GM12874 (cell line): ENCODE measurements around the gene PPP1R1C.

ENCODE experiments used
- TF ChIP-seq, protein P1 (sequence below): IDR thresholded peaks from 2 replicates; pipeline ENCODE4 v1.5.1; 2011; ENCODE audit warnings: low read depth, mild to moderate bottlenecking, control low read depth, low read length, moderate library complexity; ENCODE audit not compliant: insufficient read depth

Gene PPP1R1C

GRCh38 chr2:182064019-182064778, 78.5 kb downstream of the PPP1R1C start:
- TF ChIP-seq, protein P1, sequence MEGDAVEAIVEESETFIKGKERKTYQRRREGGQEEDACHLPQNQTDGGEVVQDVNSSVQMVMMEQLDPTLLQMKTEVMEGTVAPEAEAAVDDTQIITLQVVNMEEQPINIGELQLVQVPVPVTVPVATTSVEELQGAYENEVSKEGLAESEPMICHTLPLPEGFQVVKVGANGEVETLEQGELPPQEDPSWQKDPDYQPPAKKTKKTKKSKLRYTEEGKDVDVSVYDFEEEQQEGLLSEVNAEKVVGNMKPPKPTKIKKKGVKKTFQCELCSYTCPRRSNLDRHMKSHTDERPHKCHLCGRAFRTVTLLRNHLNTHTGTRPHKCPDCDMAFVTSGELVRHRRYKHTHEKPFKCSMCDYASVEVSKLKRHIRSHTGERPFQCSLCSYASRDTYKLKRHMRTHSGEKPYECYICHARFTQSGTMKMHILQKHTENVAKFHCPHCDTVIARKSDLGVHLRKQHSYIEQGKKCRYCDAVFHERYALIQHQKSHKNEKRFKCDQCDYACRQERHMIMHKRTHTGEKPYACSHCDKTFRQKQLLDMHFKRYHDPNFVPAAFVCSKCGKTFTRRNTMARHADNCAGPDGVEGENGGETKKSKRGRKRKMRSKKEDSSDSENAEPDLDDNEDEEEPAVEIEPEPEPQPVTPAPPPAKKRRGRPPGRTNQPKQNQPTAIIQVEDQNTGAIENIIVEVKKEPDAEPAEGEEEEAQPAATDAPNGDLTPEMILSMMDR: no peak

DNA sequence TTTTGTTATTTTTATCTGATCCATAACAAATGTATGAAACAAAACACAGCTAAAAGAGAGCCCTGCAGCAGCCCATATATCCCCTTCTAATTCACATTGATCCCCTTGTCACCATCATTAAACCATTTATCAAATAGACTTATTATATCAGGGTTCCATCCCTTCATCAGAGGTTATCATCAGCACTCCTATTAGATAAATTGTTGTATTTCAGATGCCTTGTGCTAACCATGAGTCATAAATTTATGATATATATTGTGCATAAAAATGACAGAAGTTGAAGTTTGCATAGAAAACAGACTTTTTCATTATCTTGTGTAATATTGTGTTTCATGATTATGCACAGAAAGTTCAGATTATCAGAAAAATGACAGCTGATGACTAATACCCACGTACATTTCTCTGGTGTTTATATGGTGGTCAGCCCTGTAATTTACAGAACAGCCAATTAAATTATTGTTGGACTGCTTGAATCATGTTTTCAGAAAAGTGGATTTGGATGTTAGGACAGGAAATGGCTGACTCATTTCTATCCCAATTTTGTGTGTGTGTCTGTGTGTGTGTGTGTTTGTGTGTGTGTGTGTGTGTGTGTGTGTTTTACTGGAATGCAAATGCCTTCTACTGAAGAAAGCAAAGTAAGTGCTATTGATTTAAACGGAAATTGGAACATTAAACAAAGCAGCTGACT, 80.9 kb downstream of the PPP1R1C start:
- TF ChIP-seq, protein P1: no peak

- TF ChIP-seq, protein P1: no peak
These were observed 81.7 kb downstream of the PPP1R1C start for GRCh38 chr2:182067393-182067792.

DNA sequence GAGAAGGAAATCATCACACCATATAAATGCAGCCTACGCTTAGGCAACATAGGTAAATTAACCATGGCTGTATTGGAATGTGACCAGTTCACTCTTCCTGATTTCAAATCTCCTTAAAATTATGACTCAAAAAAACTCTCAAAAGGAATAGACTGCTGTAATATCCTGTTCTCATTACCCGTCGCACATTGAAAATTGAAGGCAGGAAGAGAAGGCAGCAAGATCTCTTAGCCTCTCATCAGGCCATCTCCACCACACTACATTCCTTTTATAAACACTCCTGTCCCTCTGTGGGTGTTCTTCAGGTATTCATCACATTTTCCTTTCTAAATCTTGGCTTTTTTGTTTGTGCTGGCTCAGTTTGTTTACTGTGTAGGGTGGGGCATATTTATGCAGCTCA, 83.2 kb downstream of the PPP1R1C start:
- TF ChIP-seq, protein P1: no peak

DNA sequence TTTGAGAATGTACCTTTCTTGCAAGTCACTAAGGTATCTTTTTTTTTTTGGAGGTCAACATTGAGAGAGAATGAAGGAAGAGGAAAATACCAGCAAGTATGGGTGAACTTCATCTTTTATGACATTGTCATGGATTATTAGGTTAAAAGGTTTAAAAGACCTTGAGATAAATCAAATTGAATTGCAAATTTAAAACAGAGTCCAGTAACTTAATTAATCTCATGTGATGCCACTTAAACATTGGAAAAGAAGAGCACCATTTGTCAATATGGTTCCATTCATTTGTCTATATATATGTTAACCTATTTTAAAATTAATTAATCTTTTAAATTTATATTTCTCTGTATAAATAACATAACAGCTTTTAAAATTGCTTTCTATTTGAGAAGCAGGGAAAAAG, 83.8 kb downstream of the PPP1R1C start:
- TF ChIP-seq, protein P1: no peak

- TF ChIP-seq, protein P1: no peak
These were observed 84.3 kb downstream of the PPP1R1C start for GRCh38 chr2:182069908-182070307.

GRCh38 chr2:182070736-182071135, 85.1 kb downstream of the PPP1R1C start:
- TF ChIP-seq, protein P1: no peak
